GM10847 (cell line): ENCODE data around the gene GPAM.

Source experiments
- POLR2A ChIP-seq: IDR thresholded peaks from 2 replicates; pipeline ENCODE4 v1.6.1; 2011; ENCODE audit not compliant: insufficient read length; ENCODE audit errors: extremely low read depth

The GPAM gene

DNA sequence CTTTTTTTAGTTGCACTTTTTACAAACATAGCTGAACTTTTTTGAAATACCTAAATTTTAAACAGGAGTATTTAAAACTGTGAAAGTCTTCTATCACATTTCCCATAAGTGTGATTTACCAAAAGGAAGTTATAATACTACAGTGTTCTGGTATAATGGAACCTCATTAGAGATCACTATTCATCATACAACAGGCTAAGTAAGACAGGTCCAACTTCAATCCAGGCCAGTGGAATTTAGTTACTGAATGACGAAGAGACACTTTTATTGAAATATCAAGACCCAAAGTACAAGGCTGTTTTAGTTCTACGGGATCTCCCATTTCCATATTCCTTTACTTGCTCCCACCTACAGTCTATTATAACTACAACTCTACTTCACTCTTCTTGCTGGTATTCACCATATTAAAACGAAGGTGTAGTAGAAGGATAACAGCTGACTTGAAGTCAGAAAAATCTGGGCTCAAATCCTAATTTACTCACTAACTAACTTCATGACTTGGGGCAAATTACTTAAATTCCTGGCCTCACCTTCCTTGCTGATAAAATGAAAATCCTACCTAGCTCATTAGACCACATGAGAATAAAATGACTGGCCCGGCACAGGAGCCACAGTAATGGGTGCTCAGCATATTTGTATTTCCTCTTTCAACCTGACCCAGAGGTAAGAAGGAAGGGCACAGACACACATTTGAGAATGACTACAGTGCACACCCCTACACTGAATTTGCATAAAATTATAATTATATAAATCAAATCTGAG, 21.6 kb downstream of the GPAM start:
- TF ChIP-seq POLR2A = no peak

DNA sequence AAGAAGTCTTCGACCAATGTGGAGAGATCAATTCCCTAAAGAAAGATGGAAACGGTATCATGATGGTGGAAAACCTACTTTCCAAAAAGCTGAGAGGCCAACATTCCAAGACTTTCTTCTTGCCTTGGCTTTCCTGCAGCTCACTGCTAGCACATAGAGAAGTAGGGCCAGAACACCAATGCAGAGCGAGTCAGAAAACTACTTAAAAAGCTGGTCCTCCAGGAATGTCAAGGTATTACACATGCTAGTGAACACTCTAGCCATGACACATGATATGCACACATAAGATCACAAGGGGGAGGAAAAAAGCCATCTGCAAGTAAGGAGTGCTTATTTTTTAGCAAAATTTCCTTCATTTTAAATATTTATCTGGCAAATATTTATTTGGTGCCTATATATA, 22.7 kb downstream of the GPAM start:
- TF ChIP-seq POLR2A = no peak

DNA sequence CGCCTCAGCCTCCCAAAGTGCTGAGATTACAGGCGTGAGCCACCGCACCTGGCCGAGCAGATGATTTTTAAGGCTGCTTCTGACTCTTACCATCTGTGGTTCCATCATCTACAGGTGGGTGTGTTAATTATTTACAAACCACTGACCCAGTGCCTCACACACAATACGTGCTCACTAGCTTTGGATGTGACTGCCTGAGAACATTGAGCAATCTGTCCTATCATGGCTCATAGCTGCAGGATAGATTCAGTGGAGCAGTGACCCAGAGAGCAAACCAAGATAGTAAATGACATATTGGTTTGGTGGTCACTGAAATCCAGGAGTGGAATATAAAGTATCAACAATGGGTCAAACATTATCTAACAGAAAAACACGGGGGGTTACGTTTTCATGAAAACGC, 24.1 kb downstream of the GPAM start:
- no peak for TF ChIP-seq POLR2A

DNA sequence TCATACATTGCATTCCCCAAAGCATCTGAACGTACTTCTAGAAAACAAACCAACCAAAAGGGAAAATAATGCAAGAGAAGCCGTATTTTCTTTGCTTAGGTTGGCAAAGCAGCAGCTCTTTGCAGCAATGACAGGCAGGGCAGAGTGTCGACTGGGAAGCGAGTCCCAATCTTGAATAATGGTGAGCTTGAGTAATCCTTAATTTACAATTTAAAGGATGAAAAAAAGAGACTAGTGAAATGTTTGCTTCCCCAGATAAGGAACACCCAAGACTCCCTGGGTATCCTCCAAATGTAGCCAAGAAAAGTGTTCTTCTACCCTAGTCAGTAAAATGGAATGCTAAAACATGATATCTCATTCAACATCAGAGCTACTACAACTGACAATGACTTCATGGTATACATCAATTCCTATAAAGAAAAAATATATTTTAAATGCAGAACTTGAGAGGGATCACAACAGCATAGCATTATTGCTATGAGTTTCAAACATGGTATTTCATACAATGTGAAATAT, 32.0 kb downstream of the GPAM start:
- no peak for TF ChIP-seq POLR2A

DNA sequence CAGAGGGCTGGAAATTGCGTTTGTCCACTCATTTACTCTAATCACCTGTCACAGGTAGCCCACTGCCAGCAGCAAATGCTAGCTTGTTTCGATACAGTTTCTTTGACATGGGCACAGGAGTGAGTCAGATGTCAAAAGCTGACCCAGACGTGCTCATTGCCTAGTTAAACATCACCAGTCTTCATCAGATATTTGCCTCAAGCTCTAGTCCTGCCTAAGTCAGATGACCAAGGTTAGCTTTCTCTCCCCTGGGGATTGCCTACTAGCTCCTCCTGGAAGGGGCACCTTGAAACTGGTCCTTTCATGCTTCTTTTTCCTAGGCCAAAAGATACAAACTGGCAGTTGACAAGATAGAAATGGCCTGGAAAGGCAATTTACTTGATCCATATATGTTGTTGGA, 35.2 kb downstream of the GPAM start:
- no peak for TF ChIP-seq POLR2A

DNA sequence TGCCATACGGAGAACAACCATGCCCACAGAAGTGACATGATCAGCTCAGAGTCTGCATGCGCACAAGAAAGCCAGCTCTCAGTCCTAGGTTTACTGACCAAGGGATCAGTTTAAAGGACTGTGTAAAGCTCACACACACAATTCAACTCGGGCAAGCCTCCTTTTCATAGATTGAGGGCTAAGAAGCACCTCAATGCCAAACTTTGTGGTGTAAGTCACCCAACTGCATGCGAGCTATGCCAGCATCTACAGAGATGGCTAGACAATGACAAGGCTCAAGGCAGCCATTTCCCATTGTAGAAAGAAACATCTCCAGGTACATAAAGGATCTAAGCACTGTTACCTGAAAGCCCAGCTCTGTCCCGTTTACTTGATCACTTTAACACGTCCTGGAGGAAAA, 36.8 kb downstream of the GPAM start:
- TF ChIP-seq POLR2A = no peak

DNA sequence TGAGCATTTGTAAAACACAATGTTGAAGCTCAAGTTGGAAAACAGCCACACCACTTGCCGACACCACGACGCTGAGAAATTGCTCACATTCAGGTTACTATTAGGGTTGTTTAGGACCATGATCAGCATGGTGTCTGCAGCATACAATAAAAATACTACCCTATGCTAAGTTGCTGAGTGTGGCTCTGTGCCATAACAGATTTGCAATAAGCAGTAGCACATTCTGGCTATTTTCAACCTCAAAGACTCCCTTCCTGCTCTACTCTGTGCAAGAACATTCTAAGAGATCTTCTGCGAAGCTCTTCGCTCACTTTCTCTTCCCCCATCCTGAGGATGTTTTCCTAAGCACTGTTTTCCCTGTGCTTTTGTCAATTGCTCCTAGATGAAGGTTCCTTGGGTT, 38.3 kb downstream of the GPAM start:
- no peak for TF ChIP-seq POLR2A

DNA sequence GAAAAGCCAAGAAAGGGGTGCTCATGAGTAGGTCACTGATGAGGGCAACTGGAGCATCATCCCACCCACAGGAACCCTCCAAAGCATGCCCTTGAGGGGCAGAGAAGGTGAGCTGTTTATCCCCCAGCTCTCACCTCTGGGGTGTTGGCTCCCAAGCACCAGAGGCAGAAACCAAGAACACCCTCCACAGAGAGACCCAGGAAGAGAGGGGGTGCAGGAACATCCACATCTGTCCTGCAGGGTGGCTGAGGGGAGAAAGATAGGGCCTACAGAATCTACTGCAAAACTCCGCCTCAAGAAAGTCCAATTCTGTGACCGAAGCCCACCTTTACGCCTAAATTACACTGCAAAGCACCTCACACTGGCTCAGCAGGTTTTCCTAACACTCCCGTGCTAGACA, 40.1 kb downstream of the GPAM start:
- no peak for TF ChIP-seq POLR2A

DNA sequence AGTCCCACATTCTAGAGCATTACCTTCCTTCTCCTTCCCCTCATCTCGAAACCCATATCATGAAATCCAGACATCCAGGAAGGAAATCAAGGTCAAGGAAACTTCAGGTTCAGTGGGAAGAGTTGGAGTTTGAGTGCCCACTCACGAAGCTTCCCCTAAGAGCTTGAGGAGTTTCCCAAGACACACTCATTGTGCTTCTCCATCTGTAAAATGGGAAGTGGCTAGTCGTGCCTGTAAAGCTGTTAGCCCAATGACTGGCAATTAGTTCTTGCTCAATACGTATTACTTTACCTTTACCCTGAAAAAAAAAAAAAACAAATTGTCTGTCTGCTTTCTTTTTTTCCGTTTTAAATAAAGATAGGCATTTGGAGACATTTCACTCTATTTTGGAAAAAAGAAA, 42.3 kb downstream of the GPAM start:
- no peak for TF ChIP-seq POLR2A

DNA sequence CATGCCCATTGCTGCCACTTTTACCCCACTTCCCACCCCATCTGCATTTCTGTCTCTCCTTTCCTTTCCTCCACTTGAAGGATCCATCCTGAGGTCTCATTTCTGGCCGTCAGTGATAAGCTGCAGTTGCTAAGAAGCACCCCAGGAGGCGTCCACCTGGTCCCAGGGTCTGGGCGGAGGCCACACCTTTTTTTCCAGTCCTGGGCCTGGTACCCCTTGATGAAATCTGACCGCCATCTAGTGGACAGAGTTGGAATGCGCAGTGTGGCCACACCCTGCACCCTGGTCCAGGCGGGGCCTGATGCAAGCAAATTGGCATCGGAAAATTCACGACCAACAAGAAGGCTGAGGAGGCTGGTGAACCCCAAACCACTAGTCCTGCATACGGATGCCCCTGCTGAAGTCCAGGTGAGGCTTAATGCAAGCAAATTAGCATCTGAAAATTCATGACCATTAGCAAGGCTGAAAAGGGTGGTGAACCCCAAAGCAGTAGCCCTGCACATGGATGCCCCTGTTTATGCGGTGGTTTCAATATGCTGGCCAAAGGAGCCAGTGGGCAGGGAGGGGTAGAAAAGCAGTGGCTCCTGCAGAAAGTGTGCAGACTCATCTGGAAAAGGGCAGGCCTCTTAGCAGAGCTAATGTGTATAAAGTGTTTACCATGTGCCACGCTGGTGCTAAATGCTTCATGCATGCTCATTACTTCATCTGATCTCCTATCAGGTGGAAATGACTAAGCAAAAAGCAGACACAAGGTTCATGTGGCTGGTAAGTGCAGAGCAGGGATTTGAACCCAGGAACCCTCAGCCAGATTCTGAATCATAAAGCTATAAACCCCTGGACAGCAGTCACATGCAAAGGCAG, 43.2 kb downstream of the GPAM start:
- TF ChIP-seq POLR2A = no peak

DNA sequence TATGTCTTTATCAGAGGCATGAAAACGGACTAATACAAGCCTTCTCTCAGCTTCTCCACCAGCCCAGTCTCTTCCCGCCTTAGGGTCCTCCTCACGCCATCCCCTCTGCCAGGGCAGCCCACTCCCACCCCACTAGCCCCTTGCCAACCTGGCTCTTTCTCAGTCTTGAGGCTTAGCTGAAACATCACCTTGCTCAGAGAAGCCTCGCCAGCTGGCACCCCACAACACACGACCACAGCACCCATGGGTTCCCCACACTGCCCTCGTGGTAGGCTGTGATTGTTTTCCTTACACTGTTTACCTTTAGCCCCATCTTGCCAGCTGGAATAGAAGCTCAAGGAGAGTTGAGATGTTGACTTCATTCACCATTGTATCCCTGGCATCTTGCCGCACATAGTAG, 44.4 kb downstream of the GPAM start:
- no peak for TF ChIP-seq POLR2A

DNA sequence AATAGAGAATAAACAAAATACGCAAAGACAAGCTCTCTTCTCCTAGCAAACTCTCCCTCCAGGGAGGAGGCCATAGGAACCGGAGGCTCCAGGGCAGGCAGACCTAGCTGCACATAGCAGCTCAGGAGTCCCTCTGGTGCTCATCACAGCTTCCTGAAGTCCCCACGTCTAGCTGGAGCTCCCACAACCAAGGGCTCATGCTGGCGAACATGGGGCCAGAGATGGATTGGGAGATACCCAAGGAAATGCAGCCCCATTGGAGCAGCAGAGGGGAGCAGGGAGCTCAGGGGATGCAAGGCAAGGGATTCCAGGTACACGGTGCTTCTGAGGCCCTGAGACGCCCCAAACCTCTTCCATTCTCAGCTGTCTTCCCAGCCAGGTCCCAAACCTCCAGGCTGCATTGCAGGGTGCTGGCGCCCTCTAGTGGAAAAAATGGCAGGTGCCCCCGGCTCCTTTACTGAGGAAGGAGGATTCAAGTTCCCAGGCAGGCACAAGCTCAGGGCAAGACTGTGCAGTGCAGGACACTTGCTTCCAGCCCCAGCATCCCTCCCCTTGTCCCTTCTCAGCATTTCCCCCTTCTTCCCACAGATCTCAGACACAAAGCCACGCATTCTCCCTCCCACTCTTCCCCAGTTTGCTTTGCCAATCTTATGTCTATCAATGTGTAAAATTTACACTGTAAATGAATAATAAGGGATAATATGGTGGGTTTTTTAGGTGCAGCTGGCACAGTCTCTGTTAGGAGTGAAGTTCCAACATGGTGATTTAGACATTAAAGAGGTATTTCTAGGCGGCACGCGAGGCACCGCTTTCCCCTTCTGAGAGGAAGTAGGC, 46.2 kb downstream of the GPAM start:
- no peak for TF ChIP-seq POLR2A

DNA sequence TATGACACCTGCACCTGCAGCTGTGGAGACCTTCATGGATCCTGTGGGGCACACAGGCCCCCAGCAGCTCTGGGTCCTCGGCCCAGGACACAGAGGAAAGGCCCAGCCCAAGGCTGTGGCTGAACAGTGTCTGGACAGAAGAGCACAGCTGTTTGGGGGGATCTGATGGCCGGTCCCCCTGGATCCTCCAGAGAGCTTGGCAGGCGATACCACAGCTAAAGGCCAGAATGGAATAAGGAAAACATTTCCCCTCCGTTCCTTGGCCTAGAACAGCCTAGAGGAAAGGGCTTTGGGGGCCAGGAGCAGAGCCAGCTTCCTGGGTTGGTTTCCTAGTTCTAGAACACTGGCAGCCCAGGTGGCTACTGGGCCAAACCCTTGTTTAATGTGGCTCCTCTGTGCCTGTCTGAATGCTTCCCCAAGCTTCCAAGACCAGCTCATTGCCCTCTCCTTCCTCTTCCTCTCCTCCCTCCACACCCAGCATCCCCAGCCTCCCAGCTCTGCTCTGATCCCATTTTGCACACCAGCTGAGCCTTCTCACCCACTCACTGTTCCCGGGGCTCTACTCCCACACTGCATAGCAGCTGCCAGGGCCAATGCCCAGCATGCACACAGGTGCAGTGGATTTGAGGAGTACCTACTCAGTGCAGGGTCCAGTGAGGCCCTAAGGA, 46.9 kb downstream of the GPAM start:
- TF ChIP-seq POLR2A = no peak

DNA sequence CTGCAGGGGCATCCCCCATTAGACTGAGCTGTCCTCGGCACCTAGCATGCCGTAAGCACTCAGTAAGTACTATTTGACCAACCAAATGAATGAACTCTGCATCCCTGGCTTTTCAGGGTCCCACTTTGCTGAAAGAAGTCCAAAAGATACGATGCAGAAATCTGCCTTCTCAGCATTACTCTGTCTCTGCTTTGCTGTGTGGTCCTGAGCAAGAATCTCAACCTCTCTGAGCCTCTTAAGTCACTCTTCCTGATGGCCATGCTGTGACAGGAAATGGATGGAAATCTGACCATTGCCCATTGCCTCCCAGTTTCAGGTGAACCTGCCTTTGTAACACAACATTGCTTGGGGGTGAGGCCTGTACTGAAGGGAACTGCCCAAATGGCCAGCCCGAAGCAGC, 48.0 kb downstream of the GPAM start:
- TF ChIP-seq POLR2A = no peak

DNA sequence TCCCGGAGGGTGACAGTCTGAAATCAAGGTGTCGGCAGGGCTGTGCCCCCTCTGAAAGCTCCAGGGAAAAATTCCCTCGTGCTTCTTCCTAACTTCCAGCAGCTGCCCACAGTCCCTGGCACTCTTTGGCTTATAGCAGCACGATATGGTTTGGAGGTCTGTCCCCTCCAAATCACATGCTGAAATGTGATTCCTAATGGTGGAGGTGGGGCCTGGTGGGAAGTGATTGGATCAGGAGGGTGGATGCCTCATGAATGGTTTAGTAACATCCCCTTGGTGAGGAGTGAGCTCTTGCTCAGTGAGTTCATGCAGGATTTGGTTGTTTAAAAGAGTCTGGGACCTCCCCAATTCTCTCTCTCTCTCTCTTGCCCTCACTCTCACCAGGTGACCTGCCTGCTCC, 51.1 kb downstream of the GPAM start:
- no peak for TF ChIP-seq POLR2A
